HFF-Myc (cell line): ENCODE results near the gene EXOC4.

Experiments
- DNase-seq: peaks from one replicate; pipeline ENCODE4 v3.0.0-alpha.2; 2011; ENCODE audit warnings: low read depth; ENCODE audit errors: extremely low read depth
- H3K4me3 ChIP-seq: replicated peaks from 2 replicates; pipeline ENCODE4 v1.5.1; 2011; ENCODE audit warnings: low read depth, mild to moderate bottlenecking, control low read depth, low read length
- CTCF ChIP-seq: IDR thresholded peaks from 2 replicates; pipeline ENCODE4 v1.5.1; 2012; ENCODE audit warnings: mild to moderate bottlenecking, low read depth, low read length, control low read depth; ENCODE audit errors: missing control alignments

The EXOC4 gene

GRCh38 chr7:134009314-134010110 is 756.6 kb downstream of the EXOC4 start:
- H3K4me3 ChIP-seq, result no peak overlapping the region
- TF ChIP-seq CTCF, result no peak
- DNase-seq, result no peak

GRCh38 chr7:134013249-134013648 is 760.4 kb downstream of the EXOC4 start:
- no peak for TF ChIP-seq CTCF
- DNase-seq, result no peak
- no peak overlapping the region for H3K4me3 ChIP-seq

- TF ChIP-seq CTCF, result no peak
- H3K4me3 ChIP-seq, result no peak overlapping the region
- no peak for DNase-seq
Observed at GRCh38 chr7:134014935-134015334, 762.1 kb downstream of the EXOC4 start.

GRCh38 chr7:134016223-134016941 is 763.5 kb downstream of the EXOC4 start:
- no peak overlapping the region for H3K4me3 ChIP-seq
- TF ChIP-seq CTCF, result peak; percentile 72
- DNase-seq, result no peak

GRCh38 chr7:134016942-134017303 is 764.0 kb downstream of the EXOC4 start:
- no peak overlapping the region for H3K4me3 ChIP-seq
- TF ChIP-seq CTCF, result no peak
- no peak for DNase-seq

- no peak for TF ChIP-seq CTCF
- DNase-seq, result no peak
- H3K4me3 ChIP-seq, result no peak overlapping the region
Observed at GRCh38 chr7:134018306-134018705, 765.4 kb downstream of the EXOC4 start.

- no peak overlapping the region for H3K4me3 ChIP-seq
- TF ChIP-seq CTCF, result no peak
- no peak for DNase-seq
Observed at GRCh38 chr7:134019251-134019650, 766.4 kb downstream of the EXOC4 start.
